ENCODE data around the gene TAS1R1.

- TF ChIP-seq CTCF (IDR thresholded peaks at IDR 0.05): no peak
- TF ChIP-seq POLR2A (IDR thresholded peaks at IDR 0.05): no peak
Observed at GRCh38 chr1:6623269-6623965, 68.3 kb downstream of the TAS1R1 start.
